ENCODE measurements around the gene SSR1.

- no peak for TF ChIP-seq EP300 (conservative IDR thresholded peaks at IDR 0.05; ENCODE audit: poor library complexity, severe bottlenecking)
- no peak for TF ChIP-seq CTCF (IDR thresholded peaks at IDR 0.05; ENCODE audit: poor library complexity, severe bottlenecking)
- no peak for TF ChIP-seq EZH2 (IDR thresholded peaks at IDR 0.05; ENCODE audit: borderline replicate concordance, insufficient read depth, low read length, poor library complexity, severe bottlenecking)
- no peak for TF ChIP-seq REST (IDR thresholded peaks at IDR 0.05; ENCODE audit: borderline replicate concordance)
- no peak for TF ChIP-seq MXI1 (conservative IDR thresholded peaks at IDR 0.05; ENCODE audit: poor library complexity, severe bottlenecking)
Observed at GRCh38 chr6:7258231-7258763, 54.7 kb downstream of the SSR1 start.

Data from neural cell (in vitro differentiated cells).